OCI-LY7 (cell line): ENCODE data around the gene TMEM238. TPM values are rescaled to one million over a fixed set of nuclear protein-coding genes. Genes with fewer than 3 reads are reported as not detected.
A peak's percentile ranks its signal among the peaks of the same experiment; 100 is the strongest.
"Not testable (repeated sequence)": the region's sequence is repeated elsewhere in the genome, so short reads cannot be mapped to it uniquely, and the experiment has no call there.

Source experiments
- BruUV-seq: library from RNA; stranded (reverse); fragments of 400-500 nt; replicated peaks from 2 replicates; lab custom pipeline; 2021; lab: Mats Ljungman, UMichigan
- CTCF ChIA-PET: fragments of 300-600 bp; sonication (Branson Sonifier 250); formaldehyde crosslinking; loops from one replicate; lab custom pipeline; 2022; ENCODE audit warnings: antibody characterized with exemption; ENCODE audit not compliant: unreplicated experiment; lab: Charles Lee
- POLR2A ChIA-PET: fragments of 300-600 bp; sonication (Branson Sonifier 250); formaldehyde crosslinking; loops from one replicate; lab custom pipeline; 2022; ENCODE audit warnings: antibody characterized with exemption; lab: Charles Lee
- DNase-seq: peaks from one replicate; pipeline ENCODE4 v3.0.0-alpha.2; 2015; ENCODE audit warnings: low spot score
- H2AFZ ChIP-seq: fragments of 200-600 bp; sonication (generic), shearing (Covaris generic); 2 replicates; pipeline ENCODE4 v1.6.1; 2014; ENCODE audit warnings: mild to moderate bottlenecking, antibody characterized with exemption, low read length, moderate library complexity
- H3K27ac ChIP-seq: fragments of 200-600 bp; sonication (generic); 2 replicates; pipeline ENCODE4 v1.5.1; 2014; ENCODE audit warnings: mixed run types, low read depth, mild to moderate bottlenecking, moderate library complexity, low read length, inconsistent platforms; ENCODE audit not compliant: poor library complexity, severe bottlenecking
- H3K36me3 ChIP-seq: fragments of 200-600 bp; sonication (generic); 2 replicates; pipeline ENCODE4 v1.6.1; 2014; ENCODE audit warnings: mild to moderate bottlenecking, antibody characterized with exemption, low read length, moderate library complexity, mixed read lengths; ENCODE audit not compliant: insufficient read depth
- H3K4me1 ChIP-seq: fragments of 200-600 bp; sonication (generic); 2 replicates; pipeline ENCODE4 v1.5.1; 2014; ENCODE audit warnings: mild to moderate bottlenecking, low read length; ENCODE audit not compliant: insufficient read depth, poor library complexity, severe bottlenecking
- H3K4me2 ChIP-seq: fragments of 200-600 bp; sonication (generic); 2 replicates; pipeline ENCODE4 v1.6.1; 2014; ENCODE audit warnings: mild to moderate bottlenecking, low read length
- H3K4me3 ChIP-seq: fragments of 200-600 bp; sonication (generic); 2 replicates; pipeline ENCODE4 v1.5.1; 2014; ENCODE audit warnings: mild to moderate bottlenecking, low read depth, low read length; ENCODE audit not compliant: poor library complexity, severe bottlenecking
- H3K79me2 ChIP-seq: fragments of 200-600 bp; sonication (generic); 2 replicates; pipeline ENCODE4 v1.6.1; 2016; ENCODE audit warnings: low read depth, mild to moderate bottlenecking, low read length, moderate library complexity, mixed read lengths; ENCODE audit not compliant: insufficient read depth
- H3K9me2 ChIP-seq: fragments of 200-600 bp; sonication (generic); 2 replicates; pipeline ENCODE4 v1.6.1; 2016; ENCODE audit warnings: mild to moderate bottlenecking, low read length, mixed read lengths; ENCODE audit not compliant: insufficient read depth
- H3K9me3 ChIP-seq: fragments of 200-600 bp; sonication (generic); 2 replicates; pipeline ENCODE4 v1.6.1; 2014; ENCODE audit warnings: mild to moderate bottlenecking, mixed run types, low read length, mixed read lengths
- H4K20me1 ChIP-seq: fragments of 200-600 bp; sonication (generic); 2 replicates; pipeline ENCODE4 v1.6.1; 2014; ENCODE audit warnings: mild to moderate bottlenecking, antibody characterized with exemption, low read length, moderate library complexity, mixed read lengths; ENCODE audit not compliant: insufficient read depth
- CTCF ChIP-seq: fragments of 200-600 bp; sonication (generic); conservative IDR thresholded peaks from 2 replicates; pipeline ENCODE4 v1.5.1; 2014; ENCODE audit warnings: mild to moderate bottlenecking, antibody characterized with exemption, low read length, moderate library complexity, mixed read lengths
- EZH2phosphoT487 ChIP-seq: fragments of 200-600 bp; sonication (generic); IDR thresholded peaks from 2 replicates; pipeline ENCODE4 v1.6.1; 2018; ENCODE audit warnings: low read depth, borderline replicate concordance, mild to moderate bottlenecking, mixed run types, antibody characterized with exemption, low read length, moderate library complexity, mixed read lengths
- intact Hi-C: fragments of 100-400 bp; cut with micrococcal nuclease; formaldehyde crosslinking; loops from one replicate; pipeline ENCODE4 v1.10.0; 2022; ENCODE audit not compliant: unreplicated experiment
- total RNA-seq, 2 experiments: library from RNA; depleted of rRNA in 1 of 2; stranded (reverse); fragments of >200 nt in 1 of 2; shearing (Covaris generic) in 1 of 2; gene quantifications; 2 replicates each; pipeline ENCODE4 v1.2.3, GENCODE V29; 2014 to 2022

The TMEM238 gene
- total RNA-seq, 2 experiments from 2014 or later, result 2.7 to 6.5 TPM

- no peak for DNase-seq
- Histone ChIP-seq H4K20me1 (peaks cover 20% of the 10 kb centered on the region), H3K4me2 (no peak overlapping the region), H3K9me3 (peaks cover 21% of the 10 kb centered on the region; the same call in 1 of the 2 replicates), H3K27ac (no peak overlapping the region), H2AFZ (no peak overlapping the region), H3K36me3 (peaks cover 23% of the 10 kb centered on the region), H3K4me3 (no peak overlapping the region), H3K9me2 (no peaks in the 10 kb centered on the region), H3K79me2 (peaks cover 24% of the 10 kb centered on the region), H3K4me1 (peaks cover 22% of the 10 kb centered on the region)
- intact Hi-C loops, result no loop called here
- POLR2A ChIA-PET, result interaction anchor here (0.6 kb wide), 1 partner anchor 175 kb away, joined by 3 read pairs; no protein-coding TSS in a partner anchor
- BruUV-seq, result no TSS peak
- no peak for TF ChIP-seq EZH2phosphoT487
- TF ChIP-seq CTCF, result no peak
- CTCF ChIA-PET, result no interaction called here
Measured at GRCh38 chr19:55410168-55410567, 26.1 kb upstream of the TMEM238 start.

GRCh38 chr19:55409179-55409578 is 25.1 kb upstream of the TMEM238 start:
- BruUV-seq, H3K4me3 ChIP-seq, intact Hi-C loops, CTCF ChIA-PET, DNase-seq, H3K4me2 ChIP-seq, H2AFZ ChIP-seq, H3K9me2 ChIP-seq: not testable (repeated sequence)
- POLR2A ChIA-PET, result interaction anchor here (0.6 to 0.7 kb wide), 3 partner anchors 54 to 281 kb away, joined by 3 to 5 read pairs (median 3); no protein-coding TSS in a partner anchor
- Histone ChIP-seq H3K9me3 (peaks cover 21% of the 10 kb centered on the region; the same call in 1 of the 2 replicates), H3K4me1 (peaks cover 28% of the 10 kb centered on the region), H3K36me3 (peaks cover 31% of the 10 kb centered on the region), H4K20me1 (peaks cover 20% of the 10 kb centered on the region), H3K27ac (peak overlapping the region; percentile 92), H3K79me2 (peaks cover 32% of the 10 kb centered on the region)

- intact Hi-C loops, result no loop called here
- BruUV-seq, result TSS peak; percentile 94
- Histone ChIP-seq H3K27ac (peak overlapping the region; percentile 92), H4K20me1 (peaks cover 20% of the 10 kb centered on the region), H3K4me1 (peaks cover 32% of the 10 kb centered on the region), H3K9me2 (no peaks in the 10 kb centered on the region), H2AFZ (peak overlapping the region; percentile 53; the same call in 1 of the 2 replicates), H3K36me3 (peaks cover 37% of the 10 kb centered on the region), H3K4me3 (peak overlapping the region; percentile 41), H3K4me2 (peak overlapping the region; percentile 53), H3K79me2 (peaks cover 36% of the 10 kb centered on the region), H3K9me3 (peaks cover 21% of the 10 kb centered on the region; the same call in 1 of the 2 replicates)
- no peak for DNase-seq
- ChIA-PET CTCF (no interaction called here), POLR2A (no interaction called here)
- TF ChIP-seq CTCF, result no peak
- no peak for TF ChIP-seq EZH2phosphoT487
Measured at GRCh38 chr19:55408533-55408872, 24.4 kb upstream of the TMEM238 start.
